Activated T-cell treated with anti-CD3 and anti-CD28 coated beads for 24 hours (primary cell): Measurements from ENCODE around the gene TAF1L.
"Not testable (repeated sequence)": the region's sequence is repeated elsewhere in the genome, so short reads cannot be mapped to it uniquely, and the experiment has no call there.

Experiments
- DNase-seq: peaks from one replicate; pipeline ENCODE4 v3.0.0-alpha.2; 2020; ENCODE audit warnings: low read depth

TAF1L gene

GRCh38 chr9:32635362-32635761, at the start of gene TAF1L:
TSS of gene TAF1L (minus strand) at chr9:32635669. CDS start at chr9:32635579, 90 bp downstream.
- DNase-seq: no peak

- no peak for DNase-seq
Measured at GRCh38 chr9:32681751-32682150, 46.3 kb upstream of the TAF1L start.

- DNase-seq: no peak
Measured at GRCh38 chr9:32677931-32678330, 42.5 kb upstream of the TAF1L start.

- no peak for DNase-seq
Measured at GRCh38 chr9:32672469-32672868, 37.0 kb upstream of the TAF1L start.

- no peak for DNase-seq
Measured at GRCh38 chr9:32671333-32671732, 35.9 kb upstream of the TAF1L start.

- DNase-seq: no peak
Measured at GRCh38 chr9:32665101-32665500, 29.6 kb upstream of the TAF1L start.

GRCh38 chr9:32663741-32664140, 28.3 kb upstream of the TAF1L start:
- no peak for DNase-seq

- DNase-seq: no peak
Measured at GRCh38 chr9:32647671-32648070, 12.2 kb upstream of the TAF1L start.

GRCh38 chr9:32644698-32645097, 9.2 kb upstream of the TAF1L start:
- no peak for DNase-seq

GRCh38 chr9:32633151-32633550, 2.3 kb downstream of the TAF1L start:
- not testable (repeated sequence) for DNase-seq

- no peak for DNase-seq
Measured at GRCh38 chr9:32631991-32632390, 3.5 kb downstream of the TAF1L start.

GRCh38 chr9:32627394-32627954, 8.0 kb downstream of the TAF1L start:
- no peak for DNase-seq

GRCh38 chr9:32625320-32625719, 10.1 kb downstream of the TAF1L start:
- no peak for DNase-seq

- no peak for DNase-seq
Measured at GRCh38 chr9:32622948-32623347, 12.5 kb downstream of the TAF1L start.

GRCh38 chr9:32618261-32618660, 17.2 kb downstream of the TAF1L start:
- no peak for DNase-seq

GRCh38 chr9:32606811-32607210, 28.7 kb downstream of the TAF1L start:
- DNase-seq: no peak

- no peak for DNase-seq
Measured at GRCh38 chr9:32603914-32604852, 31.3 kb downstream of the TAF1L start.

GRCh38 chr9:32599021-32599420, 36.4 kb downstream of the TAF1L start:
- DNase-seq: not testable (repeated sequence)

GRCh38 chr9:32596936-32597335, 38.5 kb downstream of the TAF1L start:
- no peak for DNase-seq

GRCh38 chr9:32596096-32596865, 39.2 kb downstream of the TAF1L start:
- no peak for DNase-seq

GRCh38 chr9:32590898-32591297, 44.6 kb downstream of the TAF1L start:
- no peak for DNase-seq

GRCh38 chr9:32590476-32590875, 45.0 kb downstream of the TAF1L start:
- DNase-seq: no peak
